ENCODE results near the gene LMNB1.
"Not testable (repeated sequence)": the region's sequence is repeated elsewhere in the genome, so short reads cannot be mapped to it uniquely, and the experiment has no call there.

Gene LMNB1

GRCh38 chr5:126776499-126777256, at the start of gene LMNB1:
Gene LMNB1, plus strand, starts transcription at chr5:126777136. Its CDS starts 373 bp downstream, at chr5:126777509.
- DNase-seq = peak; percentile 92 to 93

GRCh38 chr5:126732716-126733115, 44.2 kb upstream of the LMNB1 start:
- no peak for DNase-seq

- not testable (repeated sequence) for DNase-seq
Observed at GRCh38 chr5:126734573-126734972, 42.4 kb upstream of the LMNB1 start.

- DNase-seq = no peak
Observed at GRCh38 chr5:126736141-126736540, 40.8 kb upstream of the LMNB1 start.

GRCh38 chr5:126741361-126741760, 35.6 kb upstream of the LMNB1 start:
- no peak for DNase-seq

- DNase-seq = no peak
Observed at GRCh38 chr5:126742425-126742824, 34.5 kb upstream of the LMNB1 start.

- no peak for DNase-seq
Observed at GRCh38 chr5:126744836-126745235, 32.1 kb upstream of the LMNB1 start.

- DNase-seq = no peak
Observed at GRCh38 chr5:126745259-126745992, 31.5 kb upstream of the LMNB1 start.

GRCh38 chr5:126746290-126746689, 30.6 kb upstream of the LMNB1 start:
- DNase-seq = no peak

- DNase-seq = no peak
Observed at GRCh38 chr5:126752081-126752785, 24.7 kb upstream of the LMNB1 start.

GRCh38 chr5:126753227-126753626, 23.7 kb upstream of the LMNB1 start:
- DNase-seq = no peak

GRCh38 chr5:126754609-126755008, 22.3 kb upstream of the LMNB1 start:
- DNase-seq = no peak

GRCh38 chr5:126755593-126755992, 21.3 kb upstream of the LMNB1 start:
- no peak for DNase-seq

GRCh38 chr5:126757713-126758357, 19.1 kb upstream of the LMNB1 start:
- no peak for DNase-seq

- no peak for DNase-seq
Observed at GRCh38 chr5:126763371-126763770, 13.6 kb upstream of the LMNB1 start.

GRCh38 chr5:126769703-126770102, 7.2 kb upstream of the LMNB1 start:
- no peak for DNase-seq

GRCh38 chr5:126773536-126773935, 3.4 kb upstream of the LMNB1 start:
- DNase-seq = not testable (repeated sequence)

GRCh38 chr5:126774595-126774994, 2.3 kb upstream of the LMNB1 start:
- not testable (repeated sequence) for DNase-seq

- peak; percentile 61 to 71 for DNase-seq
Observed at GRCh38 chr5:126777257-126777974, 480 bp downstream of the LMNB1 start.

- DNase-seq = peak; percentile 94 to 95
Observed at GRCh38 chr5:126777975-126778674, 1.2 kb downstream of the LMNB1 start.

- DNase-seq = no peak
Observed at GRCh38 chr5:126778675-126779403, 1.9 kb downstream of the LMNB1 start.

All from CD4-positive, alpha-beta T cell treated with Interleukin-1 beta for 1 hour (primary cell).